Motor neuron (in vitro differentiated cells): ENCODE results near the gene WBP1. TPM values are rescaled to one million over a fixed set of nuclear protein-coding genes. Genes with fewer than 3 reads are reported as not detected.

Source experiments
- ATAC-seq, 8 experiments: fragments of 200-7000 bp; cut with Tn5 transposase; replicated peaks in 6 of 8; 2 replicates each; pipeline ENCODE4 v1.8.0; 2021; ENCODE audit warnings: mild to moderate bottlenecking in 8 of 8, moderate library complexity in 8 of 8
- H3K27ac ChIP-seq, 2 donors: fragments of 250-450 bp; sonication (Bioruptor Pico); 2 replicates each; pipeline ENCODE4 v1.9.0; 2021; ENCODE audit warnings: antibody characterized with exemption in 2 of 2, mild to moderate bottlenecking in 2 of 2, moderate library complexity in 1 of 2
- H3K4me1 ChIP-seq, 2 donors: fragments of 250-450 bp; sonication (Bioruptor Pico); replicated peaks in 1 of 2; 2 replicates each; pipeline ENCODE4 v1.6.1; 2021; ENCODE audit warnings: antibody characterized with exemption in 2 of 2, mild to moderate bottlenecking in 2 of 2, moderate library complexity in 1 of 2
- H3K4me3 ChIP-seq, 5 donors: fragments of 250-450 bp; sonication (Bioruptor Pico); 2 replicates each; pipeline ENCODE4 v1.9.0; 2021; ENCODE audit warnings: antibody characterized with exemption in 5 of 5, mild to moderate bottlenecking in 5 of 5, moderate library complexity in 4 of 5
- WGBS, 10 experiments: fragments of 450-650 bp; shearing (Covaris generic); methylation state at CpG; one replicate each; pipeline ENCODE4 v1.0.0; 2022; 5-methylcytosine and 5-hydroxymethylcytosine counted together
- in situ Hi-C, 9 experiments: fragments of 400-800 bp; cut with MboI; loops; one replicate each; pipeline ENCODE4 v1.15.0; 2021; ENCODE audit warnings: low sequenced_read_pairs in 9 of 9, low pct_unique_long_range_greater_than_20kb in 2 of 9; ENCODE audit not compliant: unreplicated experiment in 9 of 9
- total RNA-seq, 8 experiments: library from RNA; unstranded; fragments of 300-600 nt; gene quantifications; 2 replicates each; pipeline versions ENCODE4 v1.2.3 to v1.2.4, GENCODE V29; 2022

WBP1 gene
- 100 to 1,000 TPM in 4 of 8 experiments, 10 to 100 TPM in 4; 55.2 to 117 (median 99.8) TPM for total RNA-seq

GRCh38 chr2:74458132-74458937 lies at the start of gene WBP1:
TSS of gene WBP1 (plus strand) at chr2:74458438. CDS start at chr2:74458603, 165 bp downstream.
- 0 to 7% (median 0%) methylated on average over 1 to 11 of the region's 38 CpGs; no CpG with 5 or more reads in 4 of the 10 experiments for WGBS, 10 experiments
- in situ Hi-C loops, result no loop called here
- Histone ChIP-seq H3K27ac (peak within 1 kb of the TSS; percentile 87 to 91), H3K4me3 (peak within 1 kb of the TSS; percentile 55 to 81 (median 64)), H3K4me1 (peaks cover 14 to 16% of the 10 kb centered on the region in 2 donors)
- ATAC-seq, result peak; percentile 76 to 89 (median 87)

GRCh38 chr2:74413001-74413698 lies 45.1 kb upstream of the WBP1 start:
- peak in 1 of 8 experiments; percentile 39 for ATAC-seq
- Histone ChIP-seq H3K27ac (no peak overlapping the region), H3K4me1 (peaks cover 0 to 6% of the 10 kb centered on the region in 2 donors), H3K4me3 (no peak overlapping the region)
- 57 to 100% (median 82%) methylated on average over 1 to 7 of the region's 8 CpGs; no CpG with 5 or more reads in 2 of the 10 experiments for WGBS, 10 experiments
- in situ Hi-C loops, result no loop called here

- H3K27ac ChIP-seq, result no peak overlapping the region
- peaks cover 0 to 6% of the 10 kb centered on the region in 2 donors for H3K4me1 ChIP-seq
- in situ Hi-C loops, result no loop called here
- ATAC-seq, result peak in 3 of 8 experiments; percentile 29 to 46 (median 38)
- no peak overlapping the region for H3K4me3 ChIP-seq
- WGBS, 10 experiments, result 20 to 100% (median 92%) methylated on average over 1 to 12 of the region's 19 CpGs; no CpG with 5 or more reads in 5 of the 10 experiments
Measured at GRCh38 chr2:74414441-74414840, 43.8 kb upstream of the WBP1 start.

GRCh38 chr2:74414881-74415761 lies 43.1 kb upstream of the WBP1 start:
- ATAC-seq, result peak in 6 of 8 experiments; percentile 32 to 84 (median 68)
- no peak overlapping the region for H3K4me3 ChIP-seq
- peaks cover 0 to 6% of the 10 kb centered on the region in 2 donors for H3K4me1 ChIP-seq
- WGBS, 10 experiments, result 0 to 91% (median 40%) methylated on average over 1 to 12 of the region's 66 CpGs; no CpG with 5 or more reads in 3 of the 10 experiments
- in situ Hi-C loops, result no loop called here
- H3K27ac ChIP-seq, result no peak overlapping the region

GRCh38 chr2:74415762-74416395 lies 42.4 kb upstream of the WBP1 start:
- in situ Hi-C loops, result no loop called here
- peak in 1 of 8 experiments; percentile 6 for ATAC-seq
- H3K27ac ChIP-seq, result no peak overlapping the region
- no peak overlapping the region for H3K4me3 ChIP-seq
- WGBS, 10 experiments, result 60 to 96% (median 83%) methylated on average over 1 to 8 of the region's 35 CpGs; no CpG with 5 or more reads in 2 of the 10 experiments
- H3K4me1 ChIP-seq, result peaks cover 0 to 12% of the 10 kb centered on the region in 2 donors

- WGBS, 10 experiments, result 0 to 100% (median 50%) methylated on average over 1 to 2 of the region's 3 CpGs; no CpG with 5 or more reads in 2 of the 10 experiments
- ATAC-seq, result no peak
- Histone ChIP-seq H3K27ac (no peak overlapping the region), H3K4me3 (no peak overlapping the region), H3K4me1 (peaks cover 0 to 12% of the 10 kb centered on the region in 2 donors)
- in situ Hi-C loops, result no loop called here
Measured at GRCh38 chr2:74416778-74417177, 41.5 kb upstream of the WBP1 start.

GRCh38 chr2:74417197-74417596 lies 41.0 kb upstream of the WBP1 start:
- ATAC-seq, result no peak
- in situ Hi-C loops, result no loop called here
- Histone ChIP-seq H3K27ac (no peak overlapping the region), H3K4me3 (no peak overlapping the region), H3K4me1 (peaks cover 0 to 13% of the 10 kb centered on the region in 2 donors)
- WGBS, 10 experiments, result 40 to 100% methylated on average over 1 of the region's 3 CpGs; no CpG with 5 or more reads in 8 of the 10 experiments

- in situ Hi-C loops, result no loop called here
Measured at GRCh38 chr2:74417763-74418162, 40.5 kb upstream of the WBP1 start.

GRCh38 chr2:74418312-74418711 lies 39.9 kb upstream of the WBP1 start:
- in situ Hi-C loops, result no loop called here
- no peak for ATAC-seq
- H3K27ac ChIP-seq, result no peak overlapping the region
- H3K4me3 ChIP-seq, result no peak overlapping the region
- 20 to 98% (median 83%) methylated on average over 1 to 19 of the region's 27 CpGs; no CpG with 5 or more reads in 3 of the 10 experiments for WGBS, 10 experiments
- peaks cover 0 to 17% of the 10 kb centered on the region in 2 donors for H3K4me1 ChIP-seq

More at GRCh38 chr2:74417763-74418162, 40.5 kb upstream of the WBP1 start:
- H3K4me3 ChIP-seq, result no peak overlapping the region
- ATAC-seq, result no peak
- 100% methylated on average over 3 of the region's 6 CpGs; no CpG with 5 or more reads in 9 of the 10 experiments for WGBS, 10 experiments
- H3K4me1 ChIP-seq, result peaks cover 0 to 17% of the 10 kb centered on the region in 2 donors
- H3K27ac ChIP-seq, result no peak overlapping the region

GRCh38 chr2:74419345-74419744 lies 38.9 kb upstream of the WBP1 start:
- no peak for ATAC-seq
- 86 to 100% (median 100%) methylated on average over 1 of the region's 1 CpG; no CpG with 5 or more reads in 3 of the 10 experiments for WGBS, 10 experiments
- in situ Hi-C loops, result no loop called here
- H3K27ac ChIP-seq, result no peak overlapping the region
- peaks cover 0 to 17% of the 10 kb centered on the region in 2 donors for H3K4me1 ChIP-seq
- no peak overlapping the region for H3K4me3 ChIP-seq

GRCh38 chr2:74420006-74420405 lies 38.2 kb upstream of the WBP1 start:
- H3K4me3 ChIP-seq, result no peak overlapping the region
- no peak overlapping the region for H3K27ac ChIP-seq
- in situ Hi-C loops, result no loop called here
- H3K4me1 ChIP-seq, result peaks cover 0 to 17% of the 10 kb centered on the region in 2 donors
- 39 to 100% (median 82%) methylated on average over 1 to 2 of the region's 2 CpGs for WGBS, 10 experiments
- no peak for ATAC-seq
